Fibroblast of lung (primary cell): ENCODE measurements around the gene STK4.

Experiments
- EZH2 ChIP-seq: IDR thresholded peaks from 2 replicates; pipeline ENCODE4 v1.5.1; 2012; ENCODE audit warnings: low read length, control low read depth, mild to moderate bottlenecking; ENCODE audit errors: missing control alignments
- TF ChIP-seq, protein P1 (sequence below), 2 donors: IDR thresholded peaks in 1 of 2; conservative IDR thresholded peaks in 1 of 2; 1 replicate in 1 of 2; 2 replicates in 1 of 2; pipeline ENCODE4 v1.5.1; 2011 to 2012; ENCODE audit warnings: low read length in 2 of 2, control low read depth in 1 of 2, inconsistent platforms in 1 of 2, low read depth in 1 of 2, mild to moderate bottlenecking in 1 of 2

DNA sequence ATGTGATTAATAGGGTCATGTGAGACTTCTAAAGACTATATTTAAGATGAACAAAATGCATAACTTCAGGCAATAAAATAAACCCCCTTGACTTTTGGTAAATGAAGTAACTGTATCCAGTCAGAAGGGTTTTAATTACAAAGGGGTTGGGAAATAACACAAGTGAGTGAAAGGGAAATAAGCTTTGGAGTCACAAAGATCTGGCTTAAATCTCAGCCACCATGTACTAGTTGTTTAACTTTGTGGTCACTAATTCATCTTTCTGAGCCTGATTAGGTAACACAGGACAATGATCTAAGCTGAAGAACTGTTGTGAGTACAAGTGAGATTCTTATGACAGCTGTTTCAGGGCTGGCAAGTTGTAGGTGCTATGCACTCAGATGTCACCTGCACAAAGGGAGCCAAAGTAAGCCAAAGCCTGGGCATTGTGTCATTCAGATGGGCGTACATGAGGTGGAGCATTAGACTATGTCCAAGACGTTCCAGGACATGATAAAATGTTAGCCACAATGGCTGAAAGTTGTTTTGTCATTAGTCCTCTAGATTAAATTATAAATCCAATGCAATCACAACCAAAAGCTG lies 19.9 kb upstream of the STK4 start:
- TF ChIP-seq, protein P1, sequence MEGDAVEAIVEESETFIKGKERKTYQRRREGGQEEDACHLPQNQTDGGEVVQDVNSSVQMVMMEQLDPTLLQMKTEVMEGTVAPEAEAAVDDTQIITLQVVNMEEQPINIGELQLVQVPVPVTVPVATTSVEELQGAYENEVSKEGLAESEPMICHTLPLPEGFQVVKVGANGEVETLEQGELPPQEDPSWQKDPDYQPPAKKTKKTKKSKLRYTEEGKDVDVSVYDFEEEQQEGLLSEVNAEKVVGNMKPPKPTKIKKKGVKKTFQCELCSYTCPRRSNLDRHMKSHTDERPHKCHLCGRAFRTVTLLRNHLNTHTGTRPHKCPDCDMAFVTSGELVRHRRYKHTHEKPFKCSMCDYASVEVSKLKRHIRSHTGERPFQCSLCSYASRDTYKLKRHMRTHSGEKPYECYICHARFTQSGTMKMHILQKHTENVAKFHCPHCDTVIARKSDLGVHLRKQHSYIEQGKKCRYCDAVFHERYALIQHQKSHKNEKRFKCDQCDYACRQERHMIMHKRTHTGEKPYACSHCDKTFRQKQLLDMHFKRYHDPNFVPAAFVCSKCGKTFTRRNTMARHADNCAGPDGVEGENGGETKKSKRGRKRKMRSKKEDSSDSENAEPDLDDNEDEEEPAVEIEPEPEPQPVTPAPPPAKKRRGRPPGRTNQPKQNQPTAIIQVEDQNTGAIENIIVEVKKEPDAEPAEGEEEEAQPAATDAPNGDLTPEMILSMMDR (conservative IDR thresholded peaks at IDR 0.05 in 1 of 2, IDR thresholded peaks at IDR 0.05 in 1 of 2; ENCODE audit: low read depth in 1 of 2, low read length in 2 of 2): no peak
- TF ChIP-seq EZH2: no peak
